Measurements from ENCODE around the gene EML6.

EML6 gene

DNA sequence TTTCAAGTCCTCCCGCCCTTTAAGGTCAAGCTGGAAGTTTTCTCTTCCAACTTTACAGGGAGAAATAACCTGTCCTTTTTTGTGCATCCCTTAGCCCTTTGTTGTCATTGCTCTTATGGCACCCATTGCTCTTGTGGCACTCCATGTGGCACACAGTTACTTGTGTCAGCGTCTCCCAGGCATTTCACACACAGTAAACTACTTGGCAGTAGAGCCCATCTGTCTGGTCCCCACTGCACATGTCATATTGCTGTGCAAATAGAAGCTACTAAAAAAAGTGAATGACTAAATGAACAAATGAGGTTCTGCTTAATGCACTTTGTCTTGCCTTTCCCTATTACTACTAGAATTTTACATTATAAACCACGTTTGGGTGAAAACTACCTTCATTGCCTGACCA lies 149.3 kb downstream of the EML6 start:
- TF ChIP-seq GATA2 (IDR thresholded peaks at IDR 0.05; ENCODE audit: low read depth, low read length) (no peak), GATA3 (IDR thresholded peaks at IDR 0.05; ENCODE audit: low read depth, low read length) (no peak)

- no peak for TF ChIP-seq GATA2 (IDR thresholded peaks at IDR 0.05; ENCODE audit: low read depth, low read length)
- TF ChIP-seq GATA3 (IDR thresholded peaks at IDR 0.05; ENCODE audit: low read depth, low read length) = no peak
These were observed 153.3 kb downstream of the EML6 start for GRCh38 chr2:54876764-54877163.

GRCh38 chr2:54878182-54878581 lies 154.7 kb downstream of the EML6 start:
- TF ChIP-seq GATA2 (IDR thresholded peaks at IDR 0.05; ENCODE audit: low read depth, low read length) (no peak), GATA3 (IDR thresholded peaks at IDR 0.05; ENCODE audit: low read depth, low read length) (no peak)

- TF ChIP-seq GATA3 (IDR thresholded peaks at IDR 0.05; ENCODE audit: low read depth, low read length) (no peak), GATA2 (IDR thresholded peaks at IDR 0.05; ENCODE audit: low read depth, low read length) (no peak)
These were observed 155.6 kb downstream of the EML6 start for GRCh38 chr2:54879032-54879431.

- TF ChIP-seq GATA2 (IDR thresholded peaks at IDR 0.05; ENCODE audit: low read depth, low read length) (no peak), GATA3 (IDR thresholded peaks at IDR 0.05; ENCODE audit: low read depth, low read length) (no peak)
These were observed 156.3 kb downstream of the EML6 start for GRCh38 chr2:54879598-54880332.

DNA sequence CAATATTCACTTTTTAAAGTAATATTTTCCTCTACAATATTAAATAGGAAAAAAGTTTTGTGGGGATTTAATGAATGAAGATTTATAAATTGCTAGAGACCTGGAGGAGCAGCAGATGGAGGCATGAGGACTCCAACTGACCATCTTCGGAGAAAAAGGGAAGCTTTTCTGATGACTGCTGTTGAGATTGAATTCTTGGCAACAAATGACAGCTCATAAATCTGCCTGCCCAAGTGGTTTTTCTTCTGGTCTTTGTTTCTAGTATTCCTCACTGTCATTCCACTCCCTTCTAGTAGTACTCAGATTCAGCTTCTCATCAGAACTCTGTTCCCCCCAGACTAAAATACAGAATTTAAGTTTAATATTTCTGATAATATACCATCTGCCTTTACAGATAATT lies 157.0 kb downstream of the EML6 start:
- TF ChIP-seq GATA3 (IDR thresholded peaks at IDR 0.05; ENCODE audit: low read depth, low read length) (no peak), GATA2 (IDR thresholded peaks at IDR 0.05; ENCODE audit: low read depth, low read length) (no peak)

GRCh38 chr2:54881759-54882158 lies 158.3 kb downstream of the EML6 start:
- TF ChIP-seq GATA3 (IDR thresholded peaks at IDR 0.05; ENCODE audit: low read depth, low read length) (no peak), GATA2 (IDR thresholded peaks at IDR 0.05; ENCODE audit: low read depth, low read length) (no peak)

- TF ChIP-seq GATA2 (IDR thresholded peaks at IDR 0.05; ENCODE audit: low read depth, low read length) (no peak), GATA3 (IDR thresholded peaks at IDR 0.05; ENCODE audit: low read depth, low read length) (no peak)
These were observed 162.4 kb downstream of the EML6 start for GRCh38 chr2:54885891-54886290.

DNA sequence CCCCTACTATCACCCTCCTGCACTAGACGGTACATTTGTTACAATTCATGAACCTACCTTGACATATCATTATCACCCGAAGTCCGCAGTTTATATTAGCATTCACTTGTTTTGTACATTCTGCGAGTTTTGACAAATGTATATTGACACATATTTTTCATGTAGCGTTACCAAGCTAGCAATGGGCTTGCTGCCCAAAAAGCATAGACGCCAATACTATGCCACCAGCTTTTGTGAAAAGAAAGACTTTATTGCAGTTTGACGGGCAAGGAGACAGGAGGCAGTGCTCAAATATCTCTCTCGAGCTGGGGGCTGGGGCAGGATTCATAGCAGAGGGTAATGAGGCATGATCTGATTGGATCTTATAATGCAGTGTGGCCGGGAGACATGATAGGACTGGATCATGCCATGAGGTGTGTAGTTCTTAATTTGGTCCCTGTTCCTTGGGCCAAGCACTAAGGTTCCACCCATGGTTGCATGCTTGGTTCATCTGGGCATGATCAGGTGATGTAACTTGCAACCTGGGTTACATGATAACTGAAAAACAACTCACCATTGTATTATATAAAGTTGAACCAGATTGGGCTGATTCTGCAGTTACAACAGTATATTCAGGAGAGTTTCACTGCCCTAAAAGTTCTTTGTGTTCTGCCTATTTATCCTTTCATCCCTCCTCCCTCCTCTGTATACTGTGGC lies 164.5 kb downstream of the EML6 start:
- TF ChIP-seq GATA3 (IDR thresholded peaks at IDR 0.05; ENCODE audit: low read depth, low read length) = no peak
- no peak for TF ChIP-seq GATA2 (IDR thresholded peaks at IDR 0.05; ENCODE audit: low read depth, low read length)

- TF ChIP-seq GATA2 (IDR thresholded peaks at IDR 0.05; ENCODE audit: low read depth, low read length) (no peak), GATA3 (IDR thresholded peaks at IDR 0.05; ENCODE audit: low read depth, low read length) (no peak)
These were observed 165.6 kb downstream of the EML6 start for GRCh38 chr2:54889053-54889452.

- TF ChIP-seq GATA2 (IDR thresholded peaks at IDR 0.05; ENCODE audit: low read depth, low read length) = no peak
- TF ChIP-seq GATA3 (IDR thresholded peaks at IDR 0.05; ENCODE audit: low read depth, low read length) = no peak
These were observed 168.4 kb downstream of the EML6 start for GRCh38 chr2:54891909-54892308.

DNA sequence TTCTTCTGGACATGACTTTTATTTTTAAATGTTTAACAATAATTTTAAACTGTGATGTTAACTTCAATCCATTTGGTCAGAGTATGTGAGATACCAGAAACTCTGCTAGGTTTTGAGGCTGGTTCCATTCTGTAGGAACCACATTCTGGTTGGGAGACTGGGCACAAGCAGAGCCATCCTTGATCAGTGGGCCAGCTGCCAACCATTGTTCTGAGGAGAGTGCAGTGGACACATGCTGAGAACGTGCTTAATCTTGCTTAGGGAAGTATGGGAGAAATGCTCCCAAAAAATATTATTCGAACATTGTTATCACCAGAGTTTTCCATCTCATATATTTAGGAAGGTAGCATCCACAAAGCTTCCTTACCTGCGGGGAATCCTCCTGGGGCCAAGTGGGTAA lies 171.0 kb downstream of the EML6 start:
- TF ChIP-seq GATA3 (IDR thresholded peaks at IDR 0.05; ENCODE audit: low read depth, low read length) (no peak), GATA2 (IDR thresholded peaks at IDR 0.05; ENCODE audit: low read depth, low read length) (no peak)

DNA sequence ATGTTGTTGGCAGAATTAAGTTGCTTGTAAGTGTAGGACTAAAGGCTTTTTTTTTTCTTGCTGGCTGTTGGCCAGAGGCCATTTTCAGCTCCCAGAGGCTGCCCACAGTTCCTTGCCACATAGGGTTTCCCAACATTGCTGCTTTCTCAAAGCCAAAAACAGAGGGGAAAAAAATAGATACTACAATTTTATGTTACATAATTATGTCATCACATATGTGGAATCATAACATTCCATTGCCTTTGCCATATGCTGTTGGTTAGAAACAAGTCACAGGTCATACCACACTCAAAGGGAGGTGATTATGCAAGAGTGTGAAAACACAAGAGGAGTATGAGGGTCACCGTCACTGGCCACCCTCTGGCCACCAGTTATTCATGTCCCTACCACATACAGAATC lies 172.3 kb downstream of the EML6 start:
- TF ChIP-seq GATA2 (IDR thresholded peaks at IDR 0.05; ENCODE audit: low read depth, low read length) = no peak
- TF ChIP-seq GATA3 (IDR thresholded peaks at IDR 0.05; ENCODE audit: low read depth, low read length) = no peak

DNA sequence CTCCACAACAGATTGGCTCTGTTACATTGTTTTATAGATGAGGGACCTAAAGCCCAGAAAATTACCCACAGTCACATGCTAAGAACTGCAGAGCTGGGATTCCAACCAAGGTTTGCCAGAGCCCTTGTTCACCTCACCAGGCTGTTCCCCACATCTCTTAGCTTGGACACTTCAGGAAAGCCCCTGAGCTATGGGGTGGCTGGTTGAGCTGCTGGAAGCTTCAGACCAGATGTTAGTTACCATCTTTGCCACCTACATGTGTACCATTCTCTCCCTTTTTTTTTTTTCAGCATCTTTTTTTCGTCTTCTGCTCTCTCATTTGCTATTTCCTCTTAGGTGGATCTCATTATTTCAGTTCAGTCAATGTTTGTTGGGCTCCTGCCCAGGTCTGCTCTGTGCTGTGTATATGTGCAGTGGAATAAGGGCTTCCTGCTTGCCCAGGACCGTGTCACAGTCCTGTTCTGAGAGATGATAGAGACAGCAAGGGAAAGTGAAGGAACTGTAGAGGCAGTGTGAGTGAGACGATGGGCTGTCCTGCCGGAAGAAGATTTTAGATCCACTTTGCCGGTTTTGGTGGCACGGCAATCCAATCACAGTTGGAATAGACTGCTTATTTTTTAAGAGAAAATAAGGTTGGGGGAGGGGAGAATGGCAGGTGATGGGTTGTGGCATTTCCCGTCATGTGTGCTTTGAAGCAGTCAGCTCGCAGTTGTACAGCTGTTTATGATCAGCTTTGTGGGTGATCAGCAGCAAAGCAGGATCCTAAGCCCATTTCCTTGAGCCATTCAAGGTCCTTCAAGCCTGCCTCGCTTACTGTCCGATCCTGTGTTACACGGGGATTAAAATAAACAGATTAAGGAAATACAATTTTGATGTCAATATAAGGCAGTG lies 174.2 kb downstream of the EML6 start:
- TF ChIP-seq GATA3 (IDR thresholded peaks at IDR 0.05; ENCODE audit: low read depth, low read length) (no peak), GATA2 (IDR thresholded peaks at IDR 0.05; ENCODE audit: low read depth, low read length) (no peak)

Data from SH-SY5Y (cell line).